Endothelial cell of umbilical vein (primary cell): ENCODE data around the gene PCDH9. TPM values are rescaled to one million over a fixed set of nuclear protein-coding genes. Genes with fewer than 3 reads are reported as not detected.

Experiments
- BruUV-seq: library from RNA; stranded (reverse); fragments of 400-500 nt; replicated peaks from 2 replicates; lab custom pipeline; 2021; lab: Mats Ljungman, UMichigan
- CTCF ChIA-PET: fragments of 300-600, 350-600 bp; sonication (Branson Sonifier 250); formaldehyde crosslinking; loops from one replicate; lab custom pipeline; 2021; ENCODE audit warnings: antibody characterized with exemption, inconsistent platforms; lab: Charles Lee
- POLR2A ChIA-PET: fragments of 300-600, 350-600 bp; sonication (Branson Sonifier 250); formaldehyde crosslinking; loops from one replicate; lab custom pipeline; 2021; ENCODE audit warnings: antibody characterized with exemption, inconsistent platforms; lab: Charles Lee
- DNase-seq: peaks from one replicate; pipeline ENCODE4 v3.0.0-alpha.2; 2011; ENCODE audit warnings: low read depth, low spot score
- FAIRE-seq: peaks from 2 replicates; lab custom pipeline; 2011; peaks lifted over from hg19 to GRCh38; lab: Jason Lieb, UNC
- H2AFZ ChIP-seq: 2 replicates; pipeline ENCODE4 v1.6.0; 2012; ENCODE audit warnings: low read depth, low read length, control low read depth, inconsistent platforms
- H3K27ac ChIP-seq: 2 replicates; pipeline ENCODE4 v1.5.1; 2011; ENCODE audit warnings: low read depth, mild to moderate bottlenecking, control low read depth, low read length, moderate library complexity; ENCODE audit not compliant: insufficient read depth
- H3K27me3 ChIP-seq, 2 experiments: 2 replicates each; pipeline versions ENCODE4 v1.6.0 to v1.6.1; 2011; ENCODE audit warnings: low read length in 2 of 2, mixed read lengths in 1 of 2; ENCODE audit not compliant: control insufficient read depth in 2 of 2, insufficient read depth in 2 of 2
- H3K36me3 ChIP-seq, 2 experiments: 2 replicates in 1 of 2; 3 replicates in 1 of 2; pipeline ENCODE4 v1.5.1; 2011; ENCODE audit warnings: low read length in 2 of 2, mild to moderate bottlenecking in 1 of 2, moderate library complexity in 1 of 2; ENCODE audit not compliant: control insufficient read depth in 2 of 2, insufficient read depth in 2 of 2; ENCODE audit errors: extremely low read depth in 1 of 2
- H3K4me1 ChIP-seq: 3 replicates; pipeline ENCODE4 v1.5.1; 2011; ENCODE audit warnings: mild to moderate bottlenecking, low read length; ENCODE audit not compliant: control insufficient read depth, insufficient read depth; ENCODE audit errors: extremely low read depth
- H3K4me2 ChIP-seq: 2 replicates; pipeline ENCODE4 v1.6.1; 2011; ENCODE audit warnings: low read length, control low read depth, mixed read lengths; ENCODE audit not compliant: insufficient read depth
- H3K4me3 ChIP-seq, 3 experiments: fragments of 200-600 bp in 1 of 3; sonication (generic), shearing (Covaris generic) in 1 of 3; replicated peaks in 1 of 3; 2 replicates each; pipeline ENCODE4 v1.5.1; 2011 to 2016; ENCODE audit warnings: control low read depth in 3 of 3, low read length in 3 of 3, mild to moderate bottlenecking in 2 of 3, inconsistent platforms in 1 of 3, low read depth in 1 of 3, moderate library complexity in 1 of 3; ENCODE audit not compliant: insufficient read depth in 1 of 3
- H3K79me2 ChIP-seq: 2 replicates; pipeline ENCODE4 v1.6.0; 2012; ENCODE audit warnings: low read length, inconsistent platforms; ENCODE audit not compliant: control insufficient read depth, insufficient read depth
- H3K9ac ChIP-seq: replicated peaks from 2 replicates; pipeline ENCODE3; 2011; ENCODE audit warnings: low read length, control low read depth; ENCODE audit not compliant: insufficient read depth; ENCODE audit errors: extremely low read depth
- H3K9me1 ChIP-seq: replicated peaks from 3 replicates; pipeline ENCODE4 v1.6.0; 2011; ENCODE audit warnings: mild to moderate bottlenecking, low read length; ENCODE audit not compliant: control insufficient read depth, insufficient read depth; ENCODE audit errors: extremely low read depth
- H3K9me3 ChIP-seq: replicated peaks from 2 replicates; pipeline ENCODE4 v1.5.1; 2012; ENCODE audit warnings: low read length, inconsistent platforms; ENCODE audit not compliant: control insufficient read depth, insufficient read depth
- H4K20me1 ChIP-seq: replicated peaks from 2 replicates; pipeline ENCODE3; 2011; ENCODE audit warnings: mild to moderate bottlenecking, low read length; ENCODE audit not compliant: control insufficient read depth, insufficient read depth; ENCODE audit errors: extremely low read depth
- CTCF ChIP-seq, 2 donors: IDR thresholded peaks; 1 replicate in 1 of 2; 2 replicates in 1 of 2; pipeline ENCODE4 v1.5.1; 2011; ENCODE audit warnings: low read length in 2 of 2, mild to moderate bottlenecking in 2 of 2, moderate library complexity in 2 of 2, control low read depth in 1 of 2, inconsistent platforms in 1 of 2, low read depth in 1 of 2; ENCODE audit not compliant: insufficient read depth in 1 of 2; ENCODE audit errors: extremely low read depth in 1 of 2
- EZH2 ChIP-seq: IDR thresholded peaks from 2 replicates; pipeline ENCODE4 v1.6.1; 2012; ENCODE audit warnings: borderline replicate concordance, low read depth, mild to moderate bottlenecking, moderate library complexity, low read length, inconsistent platforms; ENCODE audit not compliant: severe bottlenecking
- FOS ChIP-seq: IDR thresholded peaks from 2 replicates; pipeline ENCODE4 v1.6.1; 2011; ENCODE audit warnings: mild to moderate bottlenecking, low read length, moderate library complexity, borderline replicate concordance; ENCODE audit not compliant: insufficient read depth
- GATA2 ChIP-seq: IDR thresholded peaks from 2 replicates; pipeline ENCODE4 v1.7.0; 2011; ENCODE audit warnings: low read depth, mild to moderate bottlenecking, moderate library complexity, mixed read lengths, low read length; ENCODE audit not compliant: insufficient read length, insufficient read depth
- JUN ChIP-seq: IDR thresholded peaks from 2 replicates; pipeline ENCODE4 v1.6.1; 2011; ENCODE audit warnings: borderline replicate concordance, low read depth; ENCODE audit not compliant: insufficient read length, insufficient read depth
- MAX ChIP-seq: IDR thresholded peaks from 2 replicates; pipeline ENCODE4 v1.6.1; 2011; ENCODE audit not compliant: insufficient read depth, insufficient read length
- MYC ChIP-seq: IDR thresholded peaks from one replicate; pipeline ENCODE4 v1.6.1; 2011; ENCODE audit warnings: mild to moderate bottlenecking, low read depth, low read length
- POLR2A ChIP-seq: IDR thresholded peaks from 2 replicates; pipeline ENCODE4 v1.6.1; 2012; ENCODE audit warnings: low read depth, mild to moderate bottlenecking, control low read depth, low read length
- POLR2AphosphoS5 ChIP-seq: IDR thresholded peaks from 2 replicates; pipeline ENCODE4 v1.6.1; 2012; ENCODE audit warnings: low read depth, mild to moderate bottlenecking, control low read depth, low read length, moderate library complexity; ENCODE audit not compliant: insufficient read depth
- dilution Hi-C: fragments of 300-500 bp; cut with MboI; formaldehyde crosslinking; loops from one replicate; pipeline ENCODE4 v1.15.0; 2019; ENCODE audit warnings: low sequenced_read_pairs; ENCODE audit not compliant: extremely low pct_ligation_motif_present
- intact Hi-C: fragments of 100-400 bp; cut with micrococcal nuclease; formaldehyde crosslinking; loops from one replicate; pipeline ENCODE4 v1.10.0; 2022
- polyA plus RNA-seq, 4 experiments: library from polyadenylated mRNA; depleted of rRNA in 3 of 4; stranded (reverse) in 3 of 4; unstranded in 1 of 4; fragments of >200 nt; gene quantifications; 2 replicates each; pipeline versions ENCODE4 v1.2.1 to v1.2.3, GENCODE V29; 2011 to 2012; ENCODE audit warnings: missing spikeins in 1 of 4
- total RNA-seq: library from RNA; stranded (reverse); gene quantifications from 2 replicates; pipeline ENCODE4 v1.2.3, GENCODE V29; 2021

Gene PCDH9
- total and polyA plus RNA-seq, 2 donors (not counting 3 experiments of a cell fraction or from before 2014, with no cell fraction given): 1.1 to 5.2 TPM

GRCh38 chr13:66459143-66459542, 771.0 kb downstream of the PCDH9 start:
- no peaks in the 10 kb centered on the region for H3K9me3 ChIP-seq
- H3K4me1 ChIP-seq: no peaks in the 10 kb centered on the region
- H4K20me1 ChIP-seq: no peaks in the 10 kb centered on the region
- ChIA-PET CTCF (no interaction called here), POLR2A (no interaction called here)
- H3K9me1 ChIP-seq: no peaks in the 10 kb centered on the region
- no peaks in the 10 kb centered on the region for H3K27me3 ChIP-seq
- FAIRE-seq (no peak), DNase-seq (no peak)
- H3K9ac ChIP-seq: no peak overlapping the region
- H3K27ac ChIP-seq: no peak overlapping the region
- no peak for TF ChIP-seq POLR2A
- TF ChIP-seq MAX: no peak
- no peak for TF ChIP-seq GATA2
- no peak for TF ChIP-seq MYC
- no peak for TF ChIP-seq FOS
- peak overlapping the region; percentile 28 for H2AFZ ChIP-seq
- intact Hi-C loops: no loop called here
- BruUV-seq: no TSS peak
- no peaks in the 10 kb centered on the region for H3K36me3 ChIP-seq
- H3K79me2 ChIP-seq: no peaks in the 10 kb centered on the region
- no peak overlapping the region for H3K4me2 ChIP-seq
- dilution Hi-C loops: no loop called here
- H3K4me3 ChIP-seq: no peak overlapping the region

GRCh38 chr13:66446413-66446812, 783.7 kb downstream of the PCDH9 start:
- no peaks in the 10 kb centered on the region for H3K36me3 ChIP-seq
- ChIA-PET CTCF (no interaction called here), POLR2A (no interaction called here)
- BruUV-seq: no TSS peak
- no peaks in the 10 kb centered on the region for H4K20me1 ChIP-seq
- H3K27me3 ChIP-seq: no peaks in the 10 kb centered on the region
- H3K4me3 ChIP-seq: no peak overlapping the region
- H3K9me3 ChIP-seq: no peaks in the 10 kb centered on the region
- intact Hi-C loops: no loop called here
- DNase-seq (no peak), FAIRE-seq (no peak)
- H3K9me1 ChIP-seq: no peaks in the 10 kb centered on the region
- no peak for TF ChIP-seq CTCF (IDR thresholded peaks at IDR 0.05; ENCODE audit: extremely low read depth in 1 of 2, insufficient read depth in 1 of 2, low read depth in 1 of 2, low read length in 2 of 2)
- TF ChIP-seq MAX: no peak
- no peak for TF ChIP-seq JUN
- TF ChIP-seq EZH2: no peak
- no peak for TF ChIP-seq GATA2
- TF ChIP-seq FOS: no peak
- TF ChIP-seq POLR2A: no peak
- no peak for TF ChIP-seq MYC
- TF ChIP-seq POLR2AphosphoS5: no peak
- no peak overlapping the region for H3K27ac ChIP-seq
- no peaks in the 10 kb centered on the region for H3K4me1 ChIP-seq
- H2AFZ ChIP-seq: no peak overlapping the region
- dilution Hi-C loops: no loop called here
- H3K9ac ChIP-seq: no peak overlapping the region
- no peaks in the 10 kb centered on the region for H3K79me2 ChIP-seq
- H3K4me2 ChIP-seq: no peak overlapping the region
